ENCODE data around the gene CYB561D1.

- TF ChIP-seq CTCF (IDR thresholded peaks at IDR 0.05; ENCODE audit: control extremely low read depth in 1 of 3, insufficient read depth in 1 of 3, low read depth in 1 of 3, low read length in 3 of 3) = no peak
- no peak for TF ChIP-seq POLR2AphosphoS5 (IDR thresholded peaks at IDR 0.05; ENCODE audit: low read depth, low read length)
- no peak for TF ChIP-seq GABPA (IDR thresholded peaks at IDR 0.05; ENCODE audit: borderline replicate concordance, insufficient read depth, low read length)
- no peak for TF ChIP-seq CTBP2 (IDR thresholded peaks at IDR 0.05; ENCODE audit: borderline replicate concordance, insufficient read depth, insufficient read length, low read length)
- TF ChIP-seq USF2 (IDR thresholded peaks at IDR 0.05; ENCODE audit: low read length) = no peak
- TF ChIP-seq SIRT6 (IDR thresholded peaks at IDR 0.05; ENCODE audit: low read length) = no peak
- TF ChIP-seq SUZ12 (IDR thresholded peaks at IDR 0.05; ENCODE audit: low read length) = no peak
- TF ChIP-seq SRF (IDR thresholded peaks at IDR 0.05; ENCODE audit: low read depth, low read length) = no peak
- TF ChIP-seq EZH2 (IDR thresholded peaks at IDR 0.05; ENCODE audit: low read depth, low read length, severe bottlenecking) = no peak
- TF ChIP-seq ZNF274 (IDR thresholded peaks at IDR 0.05; ENCODE audit: borderline replicate concordance, extremely low read depth, low read length) = no peak
Measured at GRCh38 chr1:109497449-109498160, 3.7 kb downstream of the CYB561D1 start.

Data from H1 (cell line).